Measurements from ENCODE around the gene INO80C.

Gene INO80C, protein sequence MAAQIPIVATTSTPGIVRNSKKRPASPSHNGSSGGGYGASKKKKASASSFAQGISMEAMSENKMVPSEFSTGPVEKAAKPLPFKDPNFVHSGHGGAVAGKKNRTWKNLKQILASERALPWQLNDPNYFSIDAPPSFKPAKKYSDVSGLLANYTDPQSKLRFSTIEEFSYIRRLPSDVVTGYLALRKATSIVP

DNA sequence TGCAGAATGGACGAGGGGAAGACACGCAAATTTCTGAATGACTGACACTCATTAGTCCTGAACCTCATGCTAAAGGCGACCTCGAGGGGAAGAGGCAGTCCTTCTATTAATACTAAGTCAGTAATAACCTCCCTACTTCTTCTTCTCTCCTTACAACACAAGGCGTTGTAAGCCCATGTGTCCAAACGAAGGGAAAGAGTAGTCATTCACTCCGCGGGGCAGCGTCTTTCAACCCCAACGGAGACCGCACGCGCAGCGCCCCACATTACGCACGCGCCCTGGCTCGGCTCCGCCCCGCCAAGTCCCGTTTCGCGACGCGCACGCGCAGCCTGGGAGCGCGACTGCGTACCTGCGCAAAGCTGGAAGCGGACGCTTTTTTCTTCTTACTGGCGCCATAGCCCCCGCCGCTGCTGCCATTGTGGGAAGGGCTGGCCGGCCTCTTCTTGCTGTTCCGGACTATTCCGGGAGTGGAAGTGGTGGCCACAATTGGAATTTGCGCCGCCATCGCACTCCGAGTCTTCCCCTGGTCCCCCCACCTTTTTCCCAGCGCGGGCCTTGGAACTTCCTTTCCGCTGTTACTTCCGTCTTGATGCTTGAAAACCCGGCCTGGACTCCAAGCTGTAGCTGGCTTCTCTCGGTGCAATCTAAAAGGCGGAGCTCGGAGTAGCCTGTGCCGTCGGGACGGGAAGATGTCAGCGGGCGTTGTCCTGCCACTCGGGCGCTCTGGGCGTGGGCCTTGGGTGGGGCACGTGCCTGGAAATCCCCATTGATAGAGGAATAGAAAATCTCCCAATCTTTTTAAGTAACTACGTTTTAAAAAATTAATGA, at the start of gene INO80C:
Gene INO80C, minus strand, starts transcription at position 591 of the 828 bp plus-strand sequence. Its CDS starts 86 bp downstream, at position 505.
- H3K4me3 ChIP-seq (ENCODE audit: low read length in 2 of 2), result peak within 1 kb of the TSS; percentile 87 to 93
- peaks cover 30% of the 10 kb centered on the region for H3K4me1 ChIP-seq (ENCODE audit: control insufficient read depth, insufficient read depth, low read length)

DNA sequence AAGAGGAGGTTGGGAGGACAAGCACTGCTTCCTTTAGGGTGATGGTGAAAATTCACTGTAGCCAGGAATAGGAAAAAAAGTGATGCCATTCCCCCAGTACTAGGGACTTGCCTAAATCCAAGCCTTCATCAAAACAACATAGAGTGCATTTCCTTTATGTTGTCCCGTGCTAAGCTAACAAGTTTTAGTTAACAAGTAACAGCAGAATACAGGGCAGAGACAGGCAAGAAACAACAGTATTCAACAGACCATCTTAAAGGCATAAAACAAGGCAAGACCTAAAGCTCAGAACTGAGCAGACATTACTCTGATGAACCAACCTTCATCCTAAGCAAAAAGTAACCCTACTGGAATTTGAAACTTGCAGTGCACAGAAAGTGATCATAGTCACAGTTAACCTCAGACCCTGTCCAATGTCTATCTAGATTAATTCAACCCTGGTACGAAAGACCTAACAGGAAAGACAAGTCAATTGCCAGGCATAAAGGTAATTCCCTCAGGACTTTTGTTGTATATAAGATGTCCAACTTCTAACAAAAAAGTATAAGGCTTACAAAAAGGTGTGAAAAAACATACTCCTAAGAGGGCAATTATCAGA, 49.3 kb upstream of the INO80C start:
- H3K36me3 ChIP-seq (ENCODE audit: control insufficient read depth in 2 of 2, insufficient read depth in 2 of 2, low read length in 2 of 2), result no peaks in the 10 kb centered on the region
- no peaks in the 10 kb centered on the region for H3K4me1 ChIP-seq (ENCODE audit: control insufficient read depth, insufficient read depth, low read length)
- H3K27ac ChIP-seq (ENCODE audit: low read length), result no peak overlapping the region
- H3K9me3 ChIP-seq (ENCODE audit: control insufficient read depth in 2 of 2, low read length in 2 of 2), result no peaks in the 10 kb centered on the region
- no peak overlapping the region for H3K4me3 ChIP-seq (ENCODE audit: low read length in 2 of 2)
- no peaks in the 10 kb centered on the region for H3K27me3 ChIP-seq (ENCODE audit: control insufficient read depth in 1 of 2, insufficient read depth in 2 of 2, low read length in 2 of 2)
- no peak overlapping the region for H3K9ac ChIP-seq (ENCODE audit: low read length in 2 of 2)

More for the DNA sequence above, at the start of gene INO80C:
- H3K9me3 ChIP-seq (ENCODE audit: control insufficient read depth in 2 of 2, low read length in 2 of 2), result no peaks in the 10 kb centered on the region
- peak within 1 kb of the TSS; percentile 85 to 95 for H3K9ac ChIP-seq (ENCODE audit: low read length in 2 of 2)
- no peaks in the 10 kb centered on the region for H3K36me3 ChIP-seq (ENCODE audit: control insufficient read depth in 2 of 2, insufficient read depth in 2 of 2, low read length in 2 of 2)
- peak within 1 kb of the TSS; percentile 94 for H3K27ac ChIP-seq (ENCODE audit: low read length)
- no peaks in the 10 kb centered on the region for H3K27me3 ChIP-seq (ENCODE audit: control insufficient read depth in 1 of 2, insufficient read depth in 2 of 2, low read length in 2 of 2)

DNA sequence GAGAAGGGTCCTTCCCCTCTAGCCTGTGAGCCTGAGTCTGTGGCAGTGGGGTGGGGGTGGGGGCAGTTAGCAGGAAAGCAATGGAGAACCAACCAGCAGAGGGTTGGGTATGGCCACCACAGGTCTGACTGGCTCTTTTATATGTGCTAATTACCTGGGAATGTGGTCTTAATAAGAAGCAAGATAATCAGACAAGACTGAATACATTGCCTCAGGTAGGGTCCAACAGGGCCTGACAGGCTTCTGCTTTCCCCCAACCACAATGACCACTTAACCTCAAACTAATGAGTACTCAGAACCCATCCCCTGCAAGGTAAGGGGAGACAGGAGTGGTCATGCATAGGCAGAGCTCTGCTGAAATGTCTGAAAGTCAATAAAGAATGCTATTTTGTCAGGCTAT, 44.6 kb upstream of the INO80C start:
- H3K36me3 ChIP-seq (ENCODE audit: control insufficient read depth in 2 of 2, insufficient read depth in 2 of 2, low read length in 2 of 2), result no peaks in the 10 kb centered on the region
- no peak overlapping the region for H3K9ac ChIP-seq (ENCODE audit: low read length in 2 of 2)
- H3K27me3 ChIP-seq (ENCODE audit: control insufficient read depth in 1 of 2, insufficient read depth in 2 of 2, low read length in 2 of 2), result no peaks in the 10 kb centered on the region
- H3K4me1 ChIP-seq (ENCODE audit: control insufficient read depth, insufficient read depth, low read length), result no peaks in the 10 kb centered on the region
- H3K27ac ChIP-seq (ENCODE audit: low read length), result no peak overlapping the region
- no peaks in the 10 kb centered on the region for H3K9me3 ChIP-seq (ENCODE audit: control insufficient read depth in 2 of 2, low read length in 2 of 2)
- H3K4me3 ChIP-seq (ENCODE audit: low read length in 2 of 2), result no peak overlapping the region

DNA sequence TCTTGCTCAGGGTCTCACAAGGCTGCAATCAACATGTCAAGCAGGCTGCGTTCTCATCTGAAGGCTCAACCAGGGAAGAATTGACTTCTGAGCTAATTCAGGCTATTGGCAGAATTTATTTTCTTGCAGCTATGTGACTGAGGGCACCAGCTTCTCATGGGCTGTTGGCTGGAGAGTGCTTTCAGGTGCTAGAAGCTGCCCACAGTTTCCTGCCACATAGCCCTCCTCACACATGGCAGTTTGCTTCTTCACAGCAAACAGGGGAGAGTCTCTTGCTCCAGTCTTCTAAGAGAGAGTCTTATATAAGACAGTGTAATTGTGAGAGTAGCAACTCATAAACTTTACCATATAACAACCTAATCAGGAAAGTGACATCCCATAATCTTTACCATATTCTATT, 37.5 kb upstream of the INO80C start:
- H3K4me3 ChIP-seq (ENCODE audit: low read length in 2 of 2), result no peak overlapping the region
- H3K36me3 ChIP-seq (ENCODE audit: control insufficient read depth in 2 of 2, insufficient read depth in 2 of 2, low read length in 2 of 2), result no peaks in the 10 kb centered on the region
- H3K4me1 ChIP-seq (ENCODE audit: control insufficient read depth, insufficient read depth, low read length), result no peaks in the 10 kb centered on the region
- H3K9me3 ChIP-seq (ENCODE audit: control insufficient read depth in 2 of 2, low read length in 2 of 2), result peaks cover 0 to 4% of the 10 kb centered on the region in 2 donors
- H3K27ac ChIP-seq (ENCODE audit: low read length), result no peak overlapping the region
- H3K27me3 ChIP-seq (ENCODE audit: control insufficient read depth in 1 of 2, insufficient read depth in 2 of 2, low read length in 2 of 2), result no peaks in the 10 kb centered on the region
- H3K9ac ChIP-seq (ENCODE audit: low read length in 2 of 2), result no peak overlapping the region

DNA sequence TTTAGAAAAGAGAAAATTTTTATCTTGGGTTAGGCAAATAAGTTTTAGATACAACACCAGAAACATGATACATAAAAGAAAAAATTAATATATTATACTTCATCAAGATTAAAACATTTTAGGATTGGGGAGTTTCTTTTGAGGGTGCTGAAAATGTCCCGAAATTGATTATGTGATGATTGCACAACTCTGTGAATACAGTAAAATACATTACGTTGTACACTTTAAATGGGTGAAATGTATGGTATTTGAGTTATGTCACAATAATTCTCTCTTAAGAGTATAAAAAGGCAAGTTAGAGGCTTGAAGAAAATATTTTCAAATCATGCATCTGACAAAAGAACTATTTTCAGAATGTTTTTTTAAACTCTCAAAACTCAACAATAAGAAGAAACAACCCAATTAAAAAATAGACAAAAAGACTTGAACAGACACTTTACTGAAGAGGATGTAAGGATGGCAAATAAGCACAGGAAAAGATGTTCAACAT, 36.2 kb upstream of the INO80C start:
- Histone ChIP-seq H3K36me3 (ENCODE audit: control insufficient read depth in 2 of 2, insufficient read depth in 2 of 2, low read length in 2 of 2) (no peaks in the 10 kb centered on the region), H3K9ac (ENCODE audit: low read length in 2 of 2) (no peak overlapping the region), H3K27me3 (ENCODE audit: control insufficient read depth in 1 of 2, insufficient read depth in 2 of 2, low read length in 2 of 2) (no peaks in the 10 kb centered on the region), H3K4me1 (ENCODE audit: control insufficient read depth, insufficient read depth, low read length) (no peaks in the 10 kb centered on the region), H3K9me3 (ENCODE audit: control insufficient read depth in 2 of 2, low read length in 2 of 2) (peaks cover 0 to 4% of the 10 kb centered on the region in 2 donors), H3K4me3 (ENCODE audit: low read length in 2 of 2) (no peak overlapping the region), H3K27ac (ENCODE audit: low read length) (no peak overlapping the region)

DNA sequence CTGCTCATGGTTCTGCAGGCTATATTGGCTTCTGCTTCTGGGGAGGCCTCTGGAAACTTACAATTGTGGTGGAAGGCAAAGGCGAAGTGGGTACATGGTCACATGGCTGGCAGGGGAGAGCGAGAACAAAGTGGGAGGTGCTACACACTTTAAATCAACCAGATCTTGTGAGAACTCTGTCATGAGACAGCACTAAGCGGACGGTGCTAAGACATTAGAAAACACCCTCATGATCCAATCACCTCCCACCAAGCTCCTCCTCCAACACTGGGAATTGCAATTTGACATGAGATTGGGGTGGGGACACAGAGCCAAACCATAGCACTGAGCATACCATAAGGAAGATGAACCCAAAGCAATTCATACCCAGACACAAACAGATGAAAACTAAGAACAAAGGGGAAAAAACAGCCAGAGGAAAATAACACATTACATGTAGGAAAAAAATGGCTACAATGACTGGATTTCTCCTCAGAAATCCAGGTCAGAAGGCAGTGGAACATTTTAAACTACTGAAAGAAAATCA, 31.1 kb upstream of the INO80C start:
- Histone ChIP-seq H3K27ac (ENCODE audit: low read length) (no peak overlapping the region), H3K4me3 (ENCODE audit: low read length in 2 of 2) (no peak overlapping the region), H3K4me1 (ENCODE audit: control insufficient read depth, insufficient read depth, low read length) (peaks cover 17% of the 10 kb centered on the region), H3K9me3 (ENCODE audit: control insufficient read depth in 2 of 2, low read length in 2 of 2) (no peaks in the 10 kb centered on the region), H3K27me3 (ENCODE audit: control insufficient read depth in 1 of 2, insufficient read depth in 2 of 2, low read length in 2 of 2) (no peaks in the 10 kb centered on the region), H3K9ac (ENCODE audit: low read length in 2 of 2) (no peak overlapping the region), H3K36me3 (ENCODE audit: control insufficient read depth in 2 of 2, insufficient read depth in 2 of 2, low read length in 2 of 2) (no peaks in the 10 kb centered on the region)

DNA sequence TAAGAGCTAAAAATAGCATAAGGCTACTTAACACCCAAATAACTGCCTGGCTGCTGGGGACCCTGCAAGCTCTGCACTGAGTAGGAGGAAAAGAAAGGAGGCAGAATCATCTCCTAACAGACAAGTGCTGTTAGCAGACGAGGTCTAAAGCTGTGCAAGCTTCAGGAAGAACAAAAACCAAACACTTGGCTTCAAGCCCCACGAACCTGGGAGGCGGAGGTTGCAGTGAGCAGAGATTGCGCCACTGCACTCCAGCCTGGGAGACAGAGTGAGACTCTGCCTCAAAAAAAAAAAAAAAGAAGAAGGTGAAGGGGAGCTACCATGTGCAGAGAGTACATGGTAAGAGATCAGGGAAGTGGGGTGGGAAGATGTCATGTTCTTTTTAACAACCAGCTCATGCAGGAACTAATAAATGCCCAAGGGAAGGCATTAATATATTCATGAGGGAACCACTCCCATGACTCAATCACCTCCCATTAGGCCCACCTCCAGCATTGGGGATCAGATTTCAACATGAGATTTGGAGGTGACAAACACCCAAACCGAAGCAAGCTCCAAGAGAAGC, 28.8 kb upstream of the INO80C start:
- Histone ChIP-seq H3K27me3 (ENCODE audit: control insufficient read depth in 1 of 2, insufficient read depth in 2 of 2, low read length in 2 of 2) (no peaks in the 10 kb centered on the region), H3K9me3 (ENCODE audit: control insufficient read depth in 2 of 2, low read length in 2 of 2) (no peaks in the 10 kb centered on the region), H3K36me3 (ENCODE audit: control insufficient read depth in 2 of 2, insufficient read depth in 2 of 2, low read length in 2 of 2) (no peaks in the 10 kb centered on the region), H3K4me3 (ENCODE audit: low read length in 2 of 2) (peak overlapping the region; percentile 24 to 35), H3K4me1 (ENCODE audit: control insufficient read depth, insufficient read depth, low read length) (peaks cover 23% of the 10 kb centered on the region), H3K27ac (ENCODE audit: low read length) (peak overlapping the region; percentile 18), H3K9ac (ENCODE audit: low read length in 2 of 2) (no peak overlapping the region)

DNA sequence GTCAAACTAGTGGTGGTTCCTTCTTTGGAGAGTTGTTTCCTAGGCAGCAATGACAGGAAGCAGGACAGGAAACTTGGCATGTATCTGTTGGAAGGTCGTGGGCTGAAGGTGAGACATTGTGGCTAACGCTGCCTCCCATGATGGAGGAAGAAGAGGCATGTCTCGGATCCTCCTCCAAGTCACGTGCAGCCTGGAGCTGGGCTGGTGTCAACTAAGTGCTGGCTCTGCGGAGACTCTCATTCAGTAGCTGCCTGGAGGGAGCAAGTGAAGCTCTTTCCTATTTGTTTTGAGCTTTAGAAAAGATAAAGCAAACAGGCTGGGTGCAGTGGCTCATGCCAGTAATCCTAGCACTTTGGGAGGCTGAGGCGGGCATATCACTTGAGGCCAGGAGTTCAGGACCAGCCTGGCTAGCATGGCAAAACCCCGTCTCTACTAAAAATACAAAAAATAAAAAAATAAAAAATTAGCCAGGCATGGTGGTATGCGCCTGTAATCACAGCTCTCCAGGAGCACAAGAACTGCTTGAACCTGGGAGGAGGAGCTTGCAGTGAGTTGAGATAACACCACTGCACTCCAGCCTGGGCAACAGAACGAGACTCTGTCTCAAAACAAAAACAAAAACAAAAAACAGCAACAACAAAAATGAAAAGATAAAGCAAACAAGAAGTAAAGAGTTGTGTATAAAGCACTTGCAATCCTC, 28.2 kb upstream of the INO80C start:
- Histone ChIP-seq H3K4me1 (ENCODE audit: control insufficient read depth, insufficient read depth, low read length) (peaks cover 23% of the 10 kb centered on the region), H3K27ac (ENCODE audit: low read length) (peak overlapping the region; percentile 60)

DNA sequence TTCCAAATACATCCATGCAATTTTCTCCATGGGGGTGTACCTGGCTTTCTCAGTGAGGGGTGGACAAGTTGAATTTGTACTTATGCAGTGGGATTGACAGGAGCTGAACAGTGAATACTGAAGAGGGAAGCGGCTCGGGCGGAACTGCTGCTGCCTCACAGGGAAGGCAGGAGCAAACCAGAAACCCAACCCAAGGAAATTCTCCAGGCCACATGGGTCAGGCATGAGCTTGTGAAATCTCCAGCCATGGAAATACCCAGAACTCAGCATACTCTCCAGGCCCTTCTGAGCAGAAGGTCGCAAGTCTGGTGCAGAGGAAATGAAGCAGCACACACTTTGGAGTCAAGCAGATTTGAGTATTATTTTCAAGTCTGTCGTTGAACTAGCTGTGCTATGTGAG, 26.5 kb upstream of the INO80C start:
- Histone ChIP-seq H3K9me3 (ENCODE audit: control insufficient read depth in 2 of 2, low read length in 2 of 2) (no peaks in the 10 kb centered on the region), H3K27me3 (ENCODE audit: control insufficient read depth in 1 of 2, insufficient read depth in 2 of 2, low read length in 2 of 2) (no peaks in the 10 kb centered on the region), H3K36me3 (ENCODE audit: control insufficient read depth in 2 of 2, insufficient read depth in 2 of 2, low read length in 2 of 2) (no peaks in the 10 kb centered on the region), H3K9ac (ENCODE audit: low read length in 2 of 2) (no peak overlapping the region), H3K4me1 (ENCODE audit: control insufficient read depth, insufficient read depth, low read length) (peaks cover 23% of the 10 kb centered on the region), H3K27ac (ENCODE audit: low read length) (no peak overlapping the region), H3K4me3 (ENCODE audit: low read length in 2 of 2) (no peak overlapping the region)

More for the DNA sequence above, 28.2 kb upstream of the INO80C start:
- Histone ChIP-seq H3K36me3 (ENCODE audit: control insufficient read depth in 2 of 2, insufficient read depth in 2 of 2, low read length in 2 of 2) (no peaks in the 10 kb centered on the region), H3K9ac (ENCODE audit: low read length in 2 of 2) (no peak overlapping the region), H3K9me3 (ENCODE audit: control insufficient read depth in 2 of 2, low read length in 2 of 2) (no peaks in the 10 kb centered on the region), H3K27me3 (ENCODE audit: control insufficient read depth in 1 of 2, insufficient read depth in 2 of 2, low read length in 2 of 2) (no peaks in the 10 kb centered on the region), H3K4me3 (ENCODE audit: low read length in 2 of 2) (peak overlapping the region; percentile 24 to 35)

Measured in stomach smooth muscle (tissue), 2 donors.